Transverse colon (tissue), 4 donors: ENCODE measurements around the gene POLD4. TPM values are rescaled to one million over a fixed set of nuclear protein-coding genes. Genes with fewer than 3 reads are reported as not detected.
A peak's percentile ranks its signal among the peaks of the same experiment; 100 is the strongest.

Experiments used
- DNase-seq: peaks from one replicate; pipeline ENCODE4 v3.0.0-alpha.2; 2019
- H3K27ac ChIP-seq, 4 donors: fragments of 200-600 bp; sonication (generic); 2 replicates each; pipeline ENCODE4 v1.5.1; 2016 to 2018; ENCODE audit warnings: inconsistent platforms in 4 of 4
- H3K27me3 ChIP-seq: fragments of 200-600 bp; sonication (generic); 2 replicates; pipeline ENCODE4 v1.5.1; 2017; ENCODE audit warnings: inconsistent platforms
- H3K36me3 ChIP-seq, 4 donors: fragments of 200-600 bp; sonication (generic); 2 replicates each; pipeline ENCODE4 v1.5.1; 2017 to 2019; ENCODE audit warnings: inconsistent platforms in 4 of 4
- H3K4me1 ChIP-seq, 4 donors: fragments of 200-600 bp; sonication (generic); 2 replicates each; pipeline ENCODE4 v1.5.1; 2017 to 2020; ENCODE audit warnings: inconsistent platforms in 4 of 4
- H3K4me3 ChIP-seq, 4 donors: fragments of 200-600 bp; sonication (generic); 1 replicate in 1 of 4; 2 replicates in 3 of 4; pipeline versions ENCODE4 v1.5.1 to v1.6.1; 2017 to 2019; ENCODE audit warnings: inconsistent platforms in 4 of 4
- H3K9me3 ChIP-seq, 2 donors: fragments of 200-600 bp; sonication (generic); 2 replicates each; pipeline ENCODE4 v1.5.1; 2017 to 2019; ENCODE audit warnings: inconsistent platforms in 2 of 2
- CTCF ChIP-seq, 5 experiments: fragments of 200-600 bp in 3 of 5; fragments of 450-650 bp in 2 of 5; sonication (generic) in 3 of 5; IDR thresholded peaks; 1 replicate in 2 of 5; 2 replicates in 3 of 5; pipeline ENCODE4 v1.5.1; 2016 to 2017; ENCODE audit warnings: antibody characterized with exemption in 5 of 5, inconsistent platforms in 3 of 5, mild to moderate bottlenecking in 2 of 5, moderate library complexity in 1 of 5
- EP300 ChIP-seq: sonication (generic); formaldehyde crosslinking; IDR thresholded peaks from one replicate; pipeline ENCODE4 v1.6.1; 2017; ENCODE audit warnings: antibody characterized with exemption, low read depth
- POLR2A ChIP-seq: fragments of 450-650 bp; IDR thresholded peaks from one replicate; pipeline ENCODE4 v1.6.1; 2016; ENCODE audit warnings: antibody characterized with exemption, mild to moderate bottlenecking, moderate library complexity
- POLR2AphosphoS5 ChIP-seq, 3 donors: sonication (generic); formaldehyde crosslinking; IDR thresholded peaks; one replicate each; pipeline ENCODE4 v1.6.1; 2016; ENCODE audit warnings: antibody characterized with exemption in 3 of 3
- WGBS, 2 donors: methylation state at CpG; one replicate each; pipeline ENCODE4 v1.1.5; 2018; ENCODE audit warnings: low coverage in 1 of 2; 5-methylcytosine and 5-hydroxymethylcytosine counted together
- in situ Hi-C, 4 donors: fragments of 200-750 bp; cut with MboI; loops; one replicate each; pipeline versions ENCODE4 v1.15.0 to v1.15.1; 2017; ENCODE audit warnings: low sequenced_read_pairs in 3 of 4, low pct_ligation_motif_present in 1 of 4, low pct_unique_long_range_greater_than_20kb in 1 of 4
- intact Hi-C: fragments of 100-400 bp; cut with DNase I; formaldehyde crosslinking; loops from one replicate; pipeline ENCODE4 v1.15.1; 2023; ENCODE audit warnings: low total_unique reads
- total RNA-seq, 4 donors: library from RNA; depleted of rRNA; stranded (reverse); fragments of >200 nt; gene quantifications; one replicate each; pipeline ENCODE4 v1.1.0, GENCODE V29; 2016

Gene POLD4
- total RNA-seq, 4 donors from 2014 or later = 261 to 372 (median 319) TPM

DNA sequence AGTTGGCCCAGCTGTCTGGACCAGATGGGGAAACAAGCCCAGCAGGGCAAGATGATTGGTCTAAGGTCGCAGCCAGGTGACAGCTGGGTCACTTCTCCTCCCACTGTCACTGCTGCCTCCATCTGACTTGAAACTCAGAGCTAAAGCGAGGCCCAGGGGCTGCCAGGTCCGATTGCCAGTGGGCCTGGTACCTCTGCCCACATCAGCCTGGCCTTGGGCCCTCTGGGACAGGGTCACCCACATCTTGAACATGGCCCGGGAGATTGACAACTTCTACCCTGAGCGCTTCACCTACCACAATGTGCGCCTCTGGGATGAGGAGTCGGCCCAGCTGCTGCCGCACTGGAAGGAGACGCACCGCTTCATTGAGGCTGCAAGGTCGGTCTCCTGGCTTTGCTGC, 44.2 kb downstream of the POLD4 start:
- TF ChIP-seq EP300 = no peak
- TF ChIP-seq CTCF (IDR thresholded peaks at IDR 0.05) = no peak
- no peak for TF ChIP-seq POLR2AphosphoS5 (IDR thresholded peaks at IDR 0.05)
- no peak for TF ChIP-seq POLR2A
- no peak for DNase-seq
- Histone ChIP-seq H3K4me3 (no peak overlapping the region), H3K27me3 (no peaks in the 10 kb centered on the region), H3K36me3 (peaks cover 0 to 9% (median 4%) of the 10 kb centered on the region in 4 donors), H3K27ac (no peak overlapping the region), H3K9me3 (no peaks in the 10 kb centered on the region), H3K4me1 (peaks cover 14 to 28% (median 19%) of the 10 kb centered on the region in 4 donors)
- WGBS, 2 donors = 96% methylated on average over 11 of the region's 11 CpGs; no CpG with 5 or more reads in 1 of the 2 donors
- in situ Hi-C loops (no loop called here), intact Hi-C loops (no loop called here)

DNA sequence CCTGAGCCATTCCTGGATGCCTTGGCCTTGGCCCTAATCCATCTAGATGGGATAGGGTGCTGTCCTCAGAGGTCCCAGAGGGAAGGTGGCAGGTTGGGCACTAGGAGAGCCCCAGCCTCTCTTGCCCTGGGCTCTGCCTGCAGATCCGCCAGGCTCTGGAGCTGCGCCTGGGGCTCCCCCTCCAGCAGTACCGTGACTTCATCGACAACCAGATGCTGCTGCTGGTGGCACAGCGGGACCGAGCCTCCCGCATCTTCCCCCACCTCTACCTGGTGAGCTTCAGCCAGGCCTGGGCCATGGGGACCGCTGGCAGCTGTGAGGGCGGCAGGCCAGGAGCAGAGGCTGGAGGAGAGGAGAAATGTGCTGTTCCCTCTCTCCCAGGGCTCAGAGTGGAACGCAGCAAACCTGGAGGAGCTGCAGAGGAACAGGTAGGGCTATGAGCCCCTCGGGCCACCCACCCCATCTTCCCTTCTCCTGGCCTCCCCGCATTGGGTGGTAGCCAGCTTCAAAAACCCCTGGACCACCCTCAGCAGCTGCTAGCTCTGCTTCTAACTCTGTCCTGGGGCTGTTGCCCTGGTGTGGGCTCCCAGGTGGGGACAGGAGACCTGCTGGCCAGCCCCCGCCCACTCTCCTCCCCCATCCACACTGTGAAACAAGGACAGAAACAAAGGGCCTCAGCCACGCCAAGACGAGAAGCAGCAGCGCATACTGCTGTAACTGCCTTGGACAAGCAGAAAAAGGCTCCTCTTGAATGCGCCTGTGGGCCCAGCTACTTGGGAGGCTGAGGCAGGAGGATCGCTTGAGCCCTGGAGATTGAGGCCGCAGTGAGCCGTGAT, 45.1 kb downstream of the POLD4 start:
- TF ChIP-seq CTCF (IDR thresholded peaks at IDR 0.05) (no peak), EP300 (no peak), POLR2AphosphoS5 (IDR thresholded peaks at IDR 0.05) (no peak), POLR2A (no peak)
- 89 to 97% methylated on average over 7 to 20 of the region's 20 CpGs for WGBS, 2 donors
- Histone ChIP-seq H3K4me3 (no peak overlapping the region), H3K9me3 (no peaks in the 10 kb centered on the region), H3K4me1 (peaks cover 5 to 28% (median 21%) of the 10 kb centered on the region in 4 donors), H3K36me3 (peaks cover 0 to 9% (median 4%) of the 10 kb centered on the region in 4 donors), H3K27ac (no peak overlapping the region), H3K27me3 (no peaks in the 10 kb centered on the region)
- DNase-seq = no peak
- in situ Hi-C loops = no loop called here
- intact Hi-C loops = no loop called here

DNA sequence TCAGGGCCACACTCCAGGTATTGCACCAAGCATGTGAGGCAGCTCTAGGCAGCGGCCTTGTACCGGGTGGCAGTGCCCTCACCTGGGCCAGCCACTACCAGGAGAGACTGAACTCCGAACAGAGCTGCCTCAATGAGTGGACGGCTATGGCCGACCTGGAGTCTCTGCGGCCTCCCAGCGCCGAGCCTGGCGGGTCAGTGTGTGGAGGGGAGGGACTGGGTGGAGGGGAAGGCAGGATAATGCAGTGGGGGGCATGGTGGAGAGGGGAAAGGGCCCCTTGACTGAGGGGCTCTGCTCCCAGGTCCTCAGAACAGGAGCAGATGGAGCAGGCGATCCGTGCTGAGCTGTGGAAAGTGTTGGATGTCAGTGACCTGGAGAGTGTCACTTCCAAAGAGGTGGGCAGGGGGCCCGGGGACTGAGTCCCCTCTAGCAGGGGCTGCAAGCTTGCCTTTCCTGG, 45.8 kb downstream of the POLD4 start:
- intact Hi-C loops = no loop called here
- H3K27ac ChIP-seq = no peak overlapping the region
- no peak for TF ChIP-seq POLR2AphosphoS5 (IDR thresholded peaks at IDR 0.05)
- no peak for TF ChIP-seq POLR2A
- no peak for TF ChIP-seq EP300
- no peak for TF ChIP-seq CTCF (IDR thresholded peaks at IDR 0.05)
- in situ Hi-C loops = no loop called here
- H3K27me3 ChIP-seq = no peaks in the 10 kb centered on the region
- no peaks in the 10 kb centered on the region for H3K9me3 ChIP-seq
- DNase-seq = no peak
- WGBS, 2 donors = 17 to 90% methylated on average over 1 to 12 of the region's 12 CpGs
- peaks cover 0 to 9% (median 4%) of the 10 kb centered on the region in 4 donors for H3K36me3 ChIP-seq
- no peak overlapping the region for H3K4me3 ChIP-seq
- H3K4me1 ChIP-seq = peaks cover 4 to 29% (median 19%) of the 10 kb centered on the region in 4 donors

DNA sequence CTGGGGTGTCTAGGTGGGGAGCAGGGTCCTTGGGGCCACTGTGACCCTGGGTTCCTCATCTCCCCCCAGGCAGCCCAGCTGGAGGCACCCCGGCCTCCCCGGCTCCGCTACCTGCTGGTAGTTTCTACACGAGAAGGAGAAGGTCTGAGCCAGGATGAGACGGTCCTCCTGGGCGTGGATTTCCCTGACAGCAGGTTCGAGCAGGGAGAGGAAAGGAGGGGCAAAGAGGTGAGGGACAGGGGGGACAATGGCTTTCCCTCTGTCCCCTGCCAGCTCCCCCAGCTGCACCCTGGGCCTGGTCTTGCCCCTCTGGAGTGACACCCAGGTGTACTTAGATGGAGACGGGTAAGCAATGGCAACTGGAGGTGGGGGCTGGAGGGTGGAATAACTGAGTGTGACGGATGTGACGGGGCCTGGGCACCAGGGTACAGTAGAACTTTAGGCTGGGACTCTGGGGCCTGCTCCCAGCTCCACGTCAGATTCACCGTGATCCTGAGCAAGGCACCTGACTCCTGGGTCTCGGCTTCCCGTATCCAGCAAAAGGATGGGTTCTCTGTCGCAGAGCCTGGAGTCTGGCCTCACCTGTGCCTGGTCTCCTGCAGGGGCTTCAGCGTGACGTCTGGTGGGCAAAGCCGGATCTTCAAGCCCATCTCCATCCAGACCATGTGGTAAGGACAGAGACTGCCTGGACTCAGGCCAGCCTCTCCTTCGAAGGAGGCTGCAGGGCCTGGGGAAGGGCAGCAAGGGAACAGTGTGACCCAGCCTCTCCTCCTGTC, 46.4 kb downstream of the POLD4 start:
- Histone ChIP-seq H3K4me3 (no peak overlapping the region), H3K27me3 (no peaks in the 10 kb centered on the region), H3K36me3 (peaks cover 0 to 9% (median 4%) of the 10 kb centered on the region in 4 donors), H3K9me3 (no peaks in the 10 kb centered on the region), H3K4me1 (peaks cover 11 to 30% (median 22%) of the 10 kb centered on the region in 4 donors), H3K27ac (no peak overlapping the region)
- 89 to 90% methylated on average over 7 to 19 of the region's 19 CpGs for WGBS, 2 donors
- DNase-seq = peak; percentile 5
- in situ Hi-C loops (no loop called here), intact Hi-C loops (no loop called here)
- TF ChIP-seq POLR2AphosphoS5 (IDR thresholded peaks at IDR 0.05) = no peak
- TF ChIP-seq EP300 = no peak
- no peak for TF ChIP-seq POLR2A
- no peak for TF ChIP-seq CTCF (IDR thresholded peaks at IDR 0.05)
